ENCODE measurements around the gene SSBP3. TPM values are rescaled to one million over a fixed set of nuclear protein-coding genes. Genes with fewer than 3 reads are reported as not detected.

Gene SSBP3
- total RNA-seq, 3 donors from 2014 or later, result 21.3 to 28.0 (median 25.6) TPM

DNA sequence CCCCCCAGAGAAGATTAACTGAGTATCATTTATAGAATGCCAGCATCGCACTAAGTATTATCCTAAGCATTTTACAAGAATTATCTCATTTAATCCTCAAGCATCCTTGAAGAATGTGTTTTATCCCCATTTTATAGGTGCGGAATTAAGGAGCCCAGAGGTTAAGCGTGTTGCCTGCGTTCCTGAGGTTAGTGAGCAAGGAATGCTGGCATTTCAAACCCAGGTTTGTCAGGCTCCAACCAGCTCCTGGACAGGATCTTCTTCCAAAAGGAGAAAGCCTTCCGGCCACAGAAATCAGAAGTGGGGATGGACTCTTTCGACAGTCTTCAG, 82.3 kb downstream of the SSBP3 start:
- Histone ChIP-seq H3K9me3 (no peaks in the 10 kb centered on the region), H3K36me3 (no peaks in the 10 kb centered on the region), H3K27me3 (no peaks in the 10 kb centered on the region), H3K27ac (peak overlapping the region; percentile 80 to 90), H3K4me3 (no peak overlapping the region), H3K4me1 (peaks cover 19 to 22% of the 10 kb centered on the region in 2 donors)
- intact Hi-C loops (cut with DNase I; ENCODE audit: low total_unique reads), result no loop called here
- TF ChIP-seq, protein P1, sequence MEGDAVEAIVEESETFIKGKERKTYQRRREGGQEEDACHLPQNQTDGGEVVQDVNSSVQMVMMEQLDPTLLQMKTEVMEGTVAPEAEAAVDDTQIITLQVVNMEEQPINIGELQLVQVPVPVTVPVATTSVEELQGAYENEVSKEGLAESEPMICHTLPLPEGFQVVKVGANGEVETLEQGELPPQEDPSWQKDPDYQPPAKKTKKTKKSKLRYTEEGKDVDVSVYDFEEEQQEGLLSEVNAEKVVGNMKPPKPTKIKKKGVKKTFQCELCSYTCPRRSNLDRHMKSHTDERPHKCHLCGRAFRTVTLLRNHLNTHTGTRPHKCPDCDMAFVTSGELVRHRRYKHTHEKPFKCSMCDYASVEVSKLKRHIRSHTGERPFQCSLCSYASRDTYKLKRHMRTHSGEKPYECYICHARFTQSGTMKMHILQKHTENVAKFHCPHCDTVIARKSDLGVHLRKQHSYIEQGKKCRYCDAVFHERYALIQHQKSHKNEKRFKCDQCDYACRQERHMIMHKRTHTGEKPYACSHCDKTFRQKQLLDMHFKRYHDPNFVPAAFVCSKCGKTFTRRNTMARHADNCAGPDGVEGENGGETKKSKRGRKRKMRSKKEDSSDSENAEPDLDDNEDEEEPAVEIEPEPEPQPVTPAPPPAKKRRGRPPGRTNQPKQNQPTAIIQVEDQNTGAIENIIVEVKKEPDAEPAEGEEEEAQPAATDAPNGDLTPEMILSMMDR (IDR thresholded peaks at IDR 0.05), result no peak
- peak in 1 of 3 donors; percentile 7 for TF ChIP-seq POLR2AphosphoS5 (IDR thresholded peaks at IDR 0.05)
- DNase-seq (ENCODE audit: low spot score in 2 of 2), result peak in 1 of 2 donors; percentile 66

DNA sequence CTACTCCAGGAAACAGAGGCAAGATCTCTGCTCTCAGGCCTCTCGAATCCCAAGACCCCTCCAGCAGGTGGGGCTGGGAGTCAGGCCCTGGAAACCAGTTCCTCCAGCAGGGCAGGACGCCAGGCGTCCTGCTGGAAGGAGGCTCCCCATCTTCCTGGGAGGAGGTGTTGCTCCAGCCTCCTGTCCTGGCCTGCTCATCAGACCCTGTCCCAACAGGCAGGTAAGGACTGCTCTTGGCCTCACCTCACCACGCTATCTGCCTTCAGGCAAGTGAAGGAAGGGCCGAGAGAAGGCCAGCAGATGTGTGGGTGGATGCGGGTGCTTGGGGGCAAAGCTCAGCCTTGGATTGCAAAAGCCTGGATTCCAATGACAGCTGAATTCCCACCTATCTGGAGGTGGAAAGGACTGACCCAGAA, 82.9 kb downstream of the SSBP3 start:
- Histone ChIP-seq H3K27me3 (no peaks in the 10 kb centered on the region), H3K4me3 (no peak overlapping the region), H3K27ac (peak overlapping the region; percentile 80 to 90), H3K9me3 (no peaks in the 10 kb centered on the region), H3K4me1 (peaks cover 19 to 22% of the 10 kb centered on the region in 2 donors), H3K36me3 (no peaks in the 10 kb centered on the region)
- TF ChIP-seq, protein P1 (IDR thresholded peaks at IDR 0.05), result no peak
- TF ChIP-seq POLR2AphosphoS5 (IDR thresholded peaks at IDR 0.05), result peak in 2 of 3 donors; percentile 25 to 62
- intact Hi-C loops (cut with DNase I; ENCODE audit: low total_unique reads), result no loop called here
- peak in 1 of 2 donors; percentile 87 for DNase-seq (ENCODE audit: low spot score in 2 of 2)

DNA sequence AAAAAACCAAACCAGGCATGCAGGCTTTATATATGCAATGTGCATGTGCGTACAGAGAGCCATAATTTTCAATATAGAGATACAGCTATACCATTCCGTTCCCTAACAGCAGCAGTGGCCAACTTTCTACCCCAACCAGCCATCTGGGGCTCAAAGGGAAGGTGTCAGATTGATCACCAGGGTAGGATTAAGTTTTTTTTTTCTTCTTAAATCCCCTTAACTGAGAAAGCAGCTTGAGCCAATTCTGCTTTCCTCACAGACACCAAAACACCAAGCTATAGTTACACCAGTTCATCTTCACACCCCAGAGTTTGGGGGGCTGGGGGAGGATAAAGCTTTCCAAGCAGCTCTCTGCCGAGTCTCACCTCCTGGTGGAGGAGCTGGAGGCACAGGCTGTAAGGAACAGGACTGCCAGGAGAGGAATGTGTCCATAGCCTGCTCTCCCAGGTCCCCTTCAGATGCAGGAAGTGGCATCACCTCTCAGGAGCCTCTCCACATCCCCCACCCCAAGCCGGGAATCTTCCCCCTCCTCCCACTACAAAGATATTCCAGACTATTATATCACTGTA, 87.9 kb downstream of the SSBP3 start:
- TF ChIP-seq POLR2A (IDR thresholded peaks at IDR 0.05) (no peak), POLR2AphosphoS5 (IDR thresholded peaks at IDR 0.05) (no peak)
- TF ChIP-seq, protein P1 (IDR thresholded peaks at IDR 0.05), result no peak
- H3K27me3 ChIP-seq, result no peaks in the 10 kb centered on the region
- H3K9me3 ChIP-seq, result no peaks in the 10 kb centered on the region
- H3K27ac ChIP-seq, result no peak overlapping the region
- H3K4me3 ChIP-seq, result no peak overlapping the region
- DNase-seq (ENCODE audit: low spot score in 2 of 2), result no peak
- peaks cover 5 to 26% of the 10 kb centered on the region in 2 donors for H3K4me1 ChIP-seq
- intact Hi-C loops (cut with DNase I; ENCODE audit: low total_unique reads), result no loop called here
- no peaks in the 10 kb centered on the region for H3K36me3 ChIP-seq

DNA sequence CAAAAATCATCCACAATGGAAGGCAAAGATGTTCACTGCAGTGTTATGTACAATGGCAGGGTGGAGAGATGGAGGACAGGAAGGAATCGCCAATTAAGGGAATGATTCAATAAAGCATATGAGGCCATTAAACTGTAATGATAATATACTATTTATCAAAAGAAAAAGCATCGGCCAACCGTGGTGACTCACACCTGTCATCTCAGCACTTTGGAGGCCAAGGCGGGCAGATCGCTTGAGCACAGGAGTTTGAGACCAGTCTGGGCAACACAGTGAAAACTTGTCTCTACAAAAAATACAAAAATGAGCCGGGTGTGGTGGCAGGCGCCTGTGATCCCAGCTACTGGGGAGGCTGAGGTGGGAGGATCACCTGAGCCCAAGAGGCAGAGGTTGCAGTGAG, 89.1 kb downstream of the SSBP3 start:
- H3K36me3 ChIP-seq, result no peaks in the 10 kb centered on the region
- H3K4me3 ChIP-seq, result no peak overlapping the region
- no peak for DNase-seq (ENCODE audit: low spot score in 2 of 2)
- intact Hi-C loops (cut with DNase I; ENCODE audit: low total_unique reads), result no loop called here
- H3K27me3 ChIP-seq, result no peaks in the 10 kb centered on the region
- no peak for TF ChIP-seq POLR2AphosphoS5 (IDR thresholded peaks at IDR 0.05)
- TF ChIP-seq POLR2A (IDR thresholded peaks at IDR 0.05), result no peak
- TF ChIP-seq, protein P1 (IDR thresholded peaks at IDR 0.05), result no peak
- no peaks in the 10 kb centered on the region for H3K9me3 ChIP-seq
- H3K4me1 ChIP-seq, result peaks cover 5 to 21% of the 10 kb centered on the region in 2 donors
- no peak overlapping the region for H3K27ac ChIP-seq

DNA sequence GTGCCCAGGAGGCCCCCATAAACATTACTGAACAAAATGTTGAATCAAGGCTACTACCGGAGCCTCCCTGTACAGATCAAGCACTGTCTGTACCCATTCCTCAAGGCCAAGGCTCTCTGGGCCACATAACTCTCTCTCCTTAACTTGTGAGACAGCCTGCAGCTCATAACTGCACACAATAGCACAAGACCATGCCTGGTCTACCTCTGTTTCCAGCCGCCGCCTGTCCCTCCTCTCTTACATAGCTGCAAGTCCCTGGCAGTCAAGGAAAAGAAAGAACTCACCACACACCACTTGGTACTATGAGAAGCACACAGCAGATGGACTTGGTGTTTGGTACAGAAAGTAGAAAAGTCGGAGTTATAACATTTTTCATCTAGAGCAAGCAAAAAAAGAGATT, 91.1 kb downstream of the SSBP3 start:
- H3K9me3 ChIP-seq, result no peaks in the 10 kb centered on the region
- no peak for TF ChIP-seq POLR2A (IDR thresholded peaks at IDR 0.05)
- no peak for TF ChIP-seq POLR2AphosphoS5 (IDR thresholded peaks at IDR 0.05)
- H3K27ac ChIP-seq, result peak overlapping the region; percentile 41 to 50
- H3K27me3 ChIP-seq, result no peaks in the 10 kb centered on the region
- no peaks in the 10 kb centered on the region for H3K36me3 ChIP-seq
- H3K4me1 ChIP-seq, result peaks cover 5 to 27% of the 10 kb centered on the region in 2 donors
- no peak overlapping the region for H3K4me3 ChIP-seq
- intact Hi-C loops (cut with DNase I; ENCODE audit: low total_unique reads), result no loop called here
- no peak for DNase-seq (ENCODE audit: low spot score in 2 of 2)

Measured in breast epithelium (tissue), 4 donors.